Measurements from ENCODE around the gene CDADC1. TPM values are rescaled to one million over a fixed set of nuclear protein-coding genes. Genes with fewer than 3 reads are reported as not detected.

Gene CDADC1
- total and polyA plus RNA-seq, 2 experiments from 2014 or later, result 9.1 to 12.7 TPM

GRCh38 chr13:49240017-49240416 is 7.7 kb upstream of the CDADC1 start:
- no peak overlapping the region for H3K27ac ChIP-seq
- no peaks in the 10 kb centered on the region for H3K4me1 ChIP-seq (ENCODE audit: low read depth)
- TF ChIP-seq CTCF (IDR thresholded peaks at IDR 0.05; ENCODE audit: low read depth, low read length), result peak; percentile 62
- no peaks in the 10 kb centered on the region for H3K9me3 ChIP-seq (ENCODE audit: low read depth)
- DNase-seq (ENCODE audit: low read depth in 1 of 2, low spot score in 1 of 2), result peak; percentile 2 to 45
- no peaks in the 10 kb centered on the region for H3K36me3 ChIP-seq
- peaks cover 14% of the 10 kb centered on the region for H3K27me3 ChIP-seq
- H3K4me3 ChIP-seq, result no peak overlapping the region

- H3K9me3 ChIP-seq (ENCODE audit: low read depth), result no peaks in the 10 kb centered on the region
- no peak for TF ChIP-seq CTCF (IDR thresholded peaks at IDR 0.05; ENCODE audit: low read depth, low read length)
- H3K4me1 ChIP-seq (ENCODE audit: low read depth), result no peaks in the 10 kb centered on the region
- DNase-seq (ENCODE audit: low read depth in 1 of 2, low spot score in 1 of 2), result no peak
- H3K27me3 ChIP-seq, result peaks cover 20% of the 10 kb centered on the region
- H3K4me3 ChIP-seq, result no peak overlapping the region
- no peak overlapping the region for H3K27ac ChIP-seq
- H3K36me3 ChIP-seq, result no peaks in the 10 kb centered on the region
Measured at GRCh38 chr13:49241296-49241695, 6.4 kb upstream of the CDADC1 start.

- DNase-seq (ENCODE audit: low read depth in 1 of 2, low spot score in 1 of 2), result no peak
- H3K4me3 ChIP-seq, result no peak overlapping the region
Measured at GRCh38 chr13:49245101-49245500, 2.6 kb upstream of the CDADC1 start.

GRCh38 chr13:49246850-49247642 is 679 bp upstream of the CDADC1 start:
- H3K4me1 ChIP-seq (ENCODE audit: low read depth), result no peaks in the 10 kb centered on the region
- no peak for TF ChIP-seq CTCF (IDR thresholded peaks at IDR 0.05; ENCODE audit: low read depth, low read length)
- peak overlapping the region; percentile 66 for H3K4me3 ChIP-seq
- peak overlapping the region; percentile 80 for H3K27ac ChIP-seq
- H3K27me3 ChIP-seq, result peaks cover 22% of the 10 kb centered on the region
- no peak for DNase-seq (ENCODE audit: low read depth in 1 of 2, low spot score in 1 of 2)
- H3K9me3 ChIP-seq (ENCODE audit: low read depth), result no peaks in the 10 kb centered on the region
- no peaks in the 10 kb centered on the region for H3K36me3 ChIP-seq

More at GRCh38 chr13:49245101-49245500, 2.6 kb upstream of the CDADC1 start:
- Histone ChIP-seq H3K9me3 (ENCODE audit: low read depth) (no peaks in the 10 kb centered on the region), H3K4me1 (ENCODE audit: low read depth) (no peaks in the 10 kb centered on the region), H3K27ac (no peak overlapping the region), H3K27me3 (peaks cover 22% of the 10 kb centered on the region), H3K36me3 (no peaks in the 10 kb centered on the region)
- TF ChIP-seq CTCF (IDR thresholded peaks at IDR 0.05; ENCODE audit: low read depth, low read length), result no peak

GRCh38 chr13:49248622-49249002 is 887 bp downstream of the CDADC1 start:
- Histone ChIP-seq H3K27me3 (peaks cover 20% of the 10 kb centered on the region), H3K4me3 (peak overlapping the region; percentile 66), H3K27ac (peak overlapping the region; percentile 80), H3K36me3 (no peaks in the 10 kb centered on the region), H3K9me3 (ENCODE audit: low read depth) (no peaks in the 10 kb centered on the region), H3K4me1 (ENCODE audit: low read depth) (no peaks in the 10 kb centered on the region)
- TF ChIP-seq CTCF (IDR thresholded peaks at IDR 0.05; ENCODE audit: low read depth, low read length), result peak; percentile 17
- no peak for DNase-seq (ENCODE audit: low read depth in 1 of 2, low spot score in 1 of 2)

Data from cardiac muscle cell (in vitro differentiated cells and primary cell).